Heart right ventricle (tissue), 16 donors: ENCODE measurements around the gene DYRK1A. TPM values are rescaled to one million over a fixed set of nuclear protein-coding genes. Genes with fewer than 3 reads are reported as not detected.

Experiments
- ATAC-seq, 8 donors: fragments of 200-7000 bp; cut with Tn5 transposase; one replicate each; pipeline ENCODE4 v1.9.1; 2020; ENCODE audit warnings: mild to moderate bottlenecking in 8 of 8, moderate library complexity in 8 of 8, moderate number of reproducible peaks in 1 of 8
- DNase-seq, 2 donors: peaks; one replicate each; pipeline ENCODE4 v3.0.0-alpha.2; 2020
- H3K27ac ChIP-seq, 10 donors: fragments of 200-600 bp; sonication (generic) in 2 of 10; one replicate each; pipeline versions ENCODE4 v1.5.0 to v1.8.0; 2020 to 2022; ENCODE audit warnings: mild to moderate bottlenecking in 3 of 10
- H3K27me3 ChIP-seq, 7 donors: fragments of 200-600 bp; one replicate each; pipeline ENCODE4 v1.8.0; 2021 to 2022; ENCODE audit warnings: mild to moderate bottlenecking in 2 of 7
- H3K36me3 ChIP-seq, 9 donors: fragments of 200-600 bp; sonication (generic) in 1 of 9; one replicate each; pipeline versions ENCODE4 v1.5.0 to v1.8.0; 2020 to 2022; ENCODE audit warnings: mild to moderate bottlenecking in 2 of 9
- H3K4me1 ChIP-seq, 9 donors: fragments of 200-600 bp; sonication (generic) in 1 of 9; one replicate each; pipeline versions ENCODE4 v1.5.0 to v1.8.0; 2020 to 2022; ENCODE audit warnings: mild to moderate bottlenecking in 4 of 9
- H3K4me3 ChIP-seq, 10 donors: fragments of 200-600 bp; sonication (generic) in 2 of 10; one replicate each; pipeline versions ENCODE4 v1.5.0 to v1.8.0; 2020 to 2022; ENCODE audit warnings: mild to moderate bottlenecking in 7 of 10, moderate library complexity in 2 of 10
- H3K9me3 ChIP-seq, 11 donors: fragments of 200-600 bp in 10 of 11; sonication (generic) in 2 of 11; one replicate each; pipeline versions ENCODE4 v1.5.0 to v1.8.0; 2013 to 2022; ENCODE audit warnings: mild to moderate bottlenecking in 2 of 11, control low read depth in 1 of 11, moderate library complexity in 1 of 11
- CTCF ChIP-seq, 9 donors: fragments of 200-600 bp; sonication (generic) in 2 of 9; IDR thresholded peaks; one replicate each; pipeline versions ENCODE4 v1.5.0 to v1.8.0; 2021 to 2022; ENCODE audit warnings: antibody characterized with exemption in 9 of 9, mild to moderate bottlenecking in 5 of 9, moderate library complexity in 1 of 9
- WGBS, 2 donors: extraction: QIAGEN DNeasy Blood & Tissue Kit; methylation state at CpG; one replicate each; pipeline ENCODE4 v1.1.7; 2013; ENCODE audit warnings: inconsistent platforms in 1 of 2; 5-methylcytosine and 5-hydroxymethylcytosine counted together
- intact Hi-C, 10 donors: fragments of 100-400 bp; cut with DNase I; formaldehyde crosslinking; loops; one replicate each; pipeline versions ENCODE4 v1.11.1 to v1.14.2; 2022
- polyA plus RNA-seq, 2 donors: library from polyadenylated mRNA; stranded (reverse); fragments of 200-250 nt; gene quantifications; one replicate each; pipeline ENCODE4 v1.2.3, GENCODE V29; 2013
- total RNA-seq, 10 donors: library from RNA; stranded (reverse); fragmentation: NEBNext Ultra II Directional in 3 of 10; extraction: Animal tissue kit (Norgen Biotek cat#: 25700) in 3 of 10; gene quantifications; one replicate each; pipeline versions ENCODE4 v1.2.1 to v1.2.4, GENCODE V29; 2021 to 2023
- donor health status: Arrhythmogenic right ventricular cardiomyopathy.
- donor health status: ischemic (EF 13 %, LVEDD 7.1; RV severe dilation, severe dysfunction).
- donor health status: healthy with polysubstance abuse.
- donor health status: DM: no; HTN: yes; CAD: no.
- donor health status: DM: no; HTN: no; CAD: no.
- donor health status: ischemic (EF 25% LVEDD 6.9; RV normal size, moderate dysfunction).
- donor health status: ischemic (EF 25% LVEDD 5.7; RV mildly dilated, moderate dysfunction).
- donor health status: healthy.
- donor health status: DM: yes; HTN: yes; CAD: no.
- donor health status: Ischemic cardiomyopathy.
- donor health status: ischemic (EF 35%, LVEDD 5.7; RV mildly dilated, moderate dysfunction).
- donor health status: nonischemic (EF 11% LVEDD 7.7; RV severe dilation, severe dysfunction).
- donor health status: DM: yes; HTN: yes; CAD: no.
- donor health status: PGD.
- donor health status: ischemic (EF 29% LVEDD 5.4; RV normal size, mild dysfunction).
- donor health status: nonischemic (EF 23%, LVEDD 6.1; RV moderate dilation, normal function).

Gene DYRK1A
- total and polyA plus RNA-seq, 12 donors = 24.7 to 94.2 (median 73.2) TPM

- ATAC-seq (peak in 6 of 8 donors; percentile 26 to 55 (median 38)), DNase-seq (no peak)
- Histone ChIP-seq H3K27ac (peak overlapping the region; percentile 15 to 80 (median 60)), H3K4me3 (peak overlapping the region in 1 of 10 donors; percentile 3), H3K27me3 (peaks cover 0 to 21% (median 0%) of the 10 kb centered on the region in 7 donors), H3K9me3 (peaks cover 0 to 15% (median 2%) of the 10 kb centered on the region in 11 donors), H3K4me1 (peaks cover 0 to 29% (median 12%) of the 10 kb centered on the region in 9 donors), H3K36me3 (no peaks in the 10 kb centered on the region)
- no peak for TF ChIP-seq CTCF (IDR thresholded peaks at IDR 0.05)
- intact Hi-C loops = no loop called here
- WGBS, 2 donors = 43 to 51% methylated on average over 13 of the region's 13 CpGs
These were observed 164.4 kb downstream of the DYRK1A start for GRCh38 chr21:37530901-37531351.

- Histone ChIP-seq H3K36me3 (no peaks in the 10 kb centered on the region), H3K4me3 (peak overlapping the region in 1 of 10 donors; percentile 3), H3K27ac (peak overlapping the region in 9 of 10 donors; percentile 53 to 80 (median 62)), H3K27me3 (peaks cover 0 to 21% (median 0%) of the 10 kb centered on the region in 7 donors), H3K4me1 (peaks cover 0 to 29% (median 12%) of the 10 kb centered on the region in 9 donors), H3K9me3 (peaks cover 0 to 20% (median 5%) of the 10 kb centered on the region in 11 donors)
- DNase-seq = peak; percentile 62 to 67
- no peak for TF ChIP-seq CTCF (IDR thresholded peaks at IDR 0.05)
- WGBS, 2 donors = 30 to 34% methylated on average over 13 of the region's 13 CpGs
- intact Hi-C loops = no loop called here
- ATAC-seq = peak; percentile 75 to 96 (median 89)
These were observed 164.9 kb downstream of the DYRK1A start for GRCh38 chr21:37531431-37531932.

GRCh38 chr21:37532868-37533780 is 166.6 kb downstream of the DYRK1A start:
- intact Hi-C loops = loop anchor here in 1 of 10 donors (2.0 kb wide), 1 partner anchor 18 kb away; no protein-coding TSS in a partner anchor
- ATAC-seq (peak in 5 of 8 donors; percentile 35 to 63 (median 55)), DNase-seq (peak in 1 of 2 donors; percentile 25)
- H3K27me3 ChIP-seq = peaks cover 0 to 21% (median 0%) of the 10 kb centered on the region in 7 donors
- peaks cover 0 to 27% (median 10%) of the 10 kb centered on the region in 11 donors for H3K9me3 ChIP-seq
- peaks cover 0 to 29% (median 12%) of the 10 kb centered on the region in 9 donors for H3K4me1 ChIP-seq
- H3K36me3 ChIP-seq = no peaks in the 10 kb centered on the region
- H3K27ac ChIP-seq = peak overlapping the region in 1 of 10 donors; percentile 21
- peak in 2 of 9 donors; percentile 14 to 24 for TF ChIP-seq CTCF (IDR thresholded peaks at IDR 0.05)
- H3K4me3 ChIP-seq = no peak overlapping the region
- WGBS, 2 donors = 42 to 46% methylated on average over 20 of the region's 20 CpGs

GRCh38 chr21:37534431-37534830 is 167.9 kb downstream of the DYRK1A start:
- intact Hi-C loops = no loop called here
- ATAC-seq (no peak), DNase-seq (no peak)
- H3K4me3 ChIP-seq = no peak overlapping the region
- 78 to 79% methylated on average over 3 of the region's 3 CpGs for WGBS, 2 donors
- H3K27ac ChIP-seq = no peak overlapping the region
- peaks cover 0 to 27% (median 10%) of the 10 kb centered on the region in 11 donors for H3K9me3 ChIP-seq
- peaks cover 0 to 29% (median 14%) of the 10 kb centered on the region in 9 donors for H3K4me1 ChIP-seq
- no peaks in the 10 kb centered on the region for H3K36me3 ChIP-seq
- no peak for TF ChIP-seq CTCF (IDR thresholded peaks at IDR 0.05)
- H3K27me3 ChIP-seq = peaks cover 0 to 21% (median 0%) of the 10 kb centered on the region in 7 donors
